ENCODE data around the gene CRYBG1. TPM values are rescaled to one million over a fixed set of nuclear protein-coding genes. Genes with fewer than 3 reads are reported as not detected.

The CRYBG1 gene
- total and polyA plus RNA-seq, 2 donors (not counting 3 experiments of a cell fraction or from before 2014, with no cell fraction given) = 4.1 to 30.1 TPM

GRCh38 chr6:106446983-106447382 lies 86.5 kb downstream of the CRYBG1 start:
- Histone ChIP-seq H3K27ac (ENCODE audit: insufficient read depth, low read depth, low read length) (no peak overlapping the region), H3K36me3 (ENCODE audit: control insufficient read depth in 2 of 2, extremely low read depth in 1 of 2, insufficient read depth in 2 of 2, low read length in 2 of 2) (no peaks in the 10 kb centered on the region), H3K79me2 (ENCODE audit: control insufficient read depth, insufficient read depth, low read length) (no peaks in the 10 kb centered on the region), H3K4me3 (replicated peaks in 1 of 3; ENCODE audit: insufficient read depth in 1 of 3, low read depth in 1 of 3, low read length in 3 of 3) (no peak overlapping the region), H2AFZ (ENCODE audit: low read depth, low read length) (no peak overlapping the region), H3K4me2 (ENCODE audit: insufficient read depth, low read length) (no peak overlapping the region), H3K27me3 (ENCODE audit: control insufficient read depth in 2 of 2, insufficient read depth in 2 of 2, low read length in 2 of 2) (peaks cover 8 to 15% of the 10 kb centered on the region in 2 experiments), H3K9me1 (replicated peaks; ENCODE audit: control insufficient read depth, extremely low read depth, insufficient read depth, low read length) (no peaks in the 10 kb centered on the region), H3K9ac (replicated peaks; ENCODE audit: extremely low read depth, insufficient read depth, low read length) (no peak overlapping the region), H4K20me1 (replicated peaks; ENCODE audit: control insufficient read depth, extremely low read depth, insufficient read depth, low read length) (no peaks in the 10 kb centered on the region), H3K9me3 (replicated peaks; ENCODE audit: control insufficient read depth, insufficient read depth, low read length) (no peaks in the 10 kb centered on the region), H3K4me1 (ENCODE audit: control insufficient read depth, extremely low read depth, insufficient read depth, low read length) (no peaks in the 10 kb centered on the region)
- DNase-seq (ENCODE audit: low read depth, low spot score) (no peak), FAIRE-seq (no peak)
- intact Hi-C loops (cut with micrococcal nuclease) (loop anchor here (1.0 to 10.0 kb wide), 5 partner anchors 63 to 668 kb away; partner anchors contain the start of gene BEND3), dilution Hi-C loops (cut with MboI; ENCODE audit: extremely low pct_ligation_motif_present, low sequenced_read_pairs) (loop anchor here (25.0 kb wide), 1 partner anchor 115 kb away; no protein-coding TSS in a partner anchor)
- POLR2A ChIA-PET = no interaction called here
- BruUV-seq (replicated peaks) = no TSS peak
- TF ChIP-seq POLR2A (IDR thresholded peaks at IDR 0.05; ENCODE audit: low read depth, low read length) (no peak), JUN (IDR thresholded peaks at IDR 0.05; ENCODE audit: borderline replicate concordance, insufficient read depth, insufficient read length, low read depth) (no peak), FOS (IDR thresholded peaks at IDR 0.05; ENCODE audit: borderline replicate concordance, insufficient read depth, low read length) (no peak), EZH2 (IDR thresholded peaks at IDR 0.05; ENCODE audit: borderline replicate concordance, low read depth, low read length, severe bottlenecking) (no peak), MAX (IDR thresholded peaks at IDR 0.05; ENCODE audit: insufficient read depth, insufficient read length) (no peak), POLR2AphosphoS5 (IDR thresholded peaks at IDR 0.05; ENCODE audit: insufficient read depth, low read depth, low read length) (no peak), CTCF (IDR thresholded peaks at IDR 0.05; ENCODE audit: extremely low read depth in 1 of 2, insufficient read depth in 1 of 2, low read depth in 1 of 2, low read length in 2 of 2) (no peak), GATA2 (IDR thresholded peaks at IDR 0.05; ENCODE audit: insufficient read depth, insufficient read length, low read depth, low read length) (no peak), MYC (IDR thresholded peaks at IDR 0.05; ENCODE audit: low read depth, low read length) (no peak)
- CTCF ChIA-PET = interaction anchor here (0.7 to 15.9 kb wide), 4 partner anchors 65 to 550 kb away, joined by 3 to 397 read pairs (median 8); no protein-coding TSS in a partner anchor
